K562 (cell line): ENCODE measurements around the gene FBXO27. TPM values are rescaled to one million over a fixed set of nuclear protein-coding genes. Genes with fewer than 3 reads are reported as not detected.

Source experiments
- ATAC-seq: fragments of 200-7000 bp; cut with Tn5 transposase; 3 replicates; pipeline ENCODE4 v1.9.1; 2020; ENCODE audit warnings: moderate library complexity
- BruUV-seq: library from RNA; stranded (reverse); fragments of 400-500 nt; replicated peaks from 2 replicates; lab custom pipeline; 2021; lab: Mats Ljungman, UMichigan
- CTCF ChIA-PET: fragments of 300-600 bp; formaldehyde crosslinking; extraction: SDS; loops from one replicate; lab custom pipeline; 2021; ENCODE audit warnings: low intra/inter-chr PET ratio; lab: Yijun Ruan, JAX
- POLR2A ChIA-PET: fragments of 300-600, 350-650 bp; sonication (Branson Sonifier 250); formaldehyde crosslinking; extraction: SDS; loops from one replicate; lab custom pipeline; 2021; ENCODE audit warnings: antibody characterized with exemption, inconsistent platforms; lab: Yijun Ruan, JAX
- DNase-seq, 4 experiments: peaks; one replicate each; pipeline versions ENCODE4 v3.0.0 to v3.0.0-alpha.2; 2011 to 2018; ENCODE audit warnings: low spot score in 3 of 4, mixed read lengths in 3 of 4; ENCODE audit errors: extremely low read depth in 1 of 4
- FAIRE-seq: peaks from 2 replicates; lab custom pipeline; 2011; peaks lifted over from hg19 to GRCh38; lab: Jason Lieb, UNC
- H2AFZ ChIP-seq: 2 replicates; pipeline ENCODE4 v1.6.0; 2011; ENCODE audit warnings: low read depth, low read length, control low read depth, inconsistent platforms
- H3K27ac ChIP-seq: fragments of 200-600 bp; 3 replicates; pipeline ENCODE4 v1.8.0; 2011; ENCODE audit warnings: low read depth, mild to moderate bottlenecking, control low read depth, inconsistent platforms, low read length, moderate library complexity, mixed read lengths; ENCODE audit errors: extremely low read depth
- H3K27me3 ChIP-seq, 2 experiments: fragments of 300-600 bp in 1 of 2; 2 replicates in 1 of 2; 3 replicates in 1 of 2; pipeline versions ENCODE4 v1.6.0 to v1.8.0; 2011; ENCODE audit warnings: inconsistent platforms in 2 of 2, low read length in 2 of 2, mild to moderate bottlenecking in 1 of 2, mixed read lengths in 1 of 2, moderate library complexity in 1 of 2; ENCODE audit not compliant: control insufficient read depth in 2 of 2, insufficient read depth in 2 of 2
- H3K36me3 ChIP-seq: fragments of 300-600 bp; 3 replicates; pipeline ENCODE4 v1.8.0; 2011; ENCODE audit warnings: mild to moderate bottlenecking, low read length, inconsistent platforms; ENCODE audit not compliant: control insufficient read depth, insufficient read depth
- H3K4me1 ChIP-seq, 2 experiments: fragments of 200-600 bp in 1 of 2; replicated peaks in 1 of 2; 2 replicates in 1 of 2; 3 replicates in 1 of 2; pipeline versions ENCODE4 v1.5.1 to v1.8.0; 2011; ENCODE audit warnings: inconsistent platforms in 2 of 2, low read length in 2 of 2, mild to moderate bottlenecking in 1 of 2, mixed read lengths in 1 of 2, moderate library complexity in 1 of 2; ENCODE audit not compliant: control insufficient read depth in 2 of 2, insufficient read depth in 2 of 2
- H3K4me2 ChIP-seq: 2 replicates; pipeline ENCODE4 v1.6.1; 2011; ENCODE audit warnings: low read length, control low read depth, inconsistent platforms, mixed read lengths; ENCODE audit not compliant: insufficient read depth
- H3K4me3 ChIP-seq: fragments of 200-600 bp; sonication (generic), shearing (Covaris generic); 2 replicates; pipeline ENCODE4 v1.5.1; 2016; ENCODE audit warnings: control low read depth, inconsistent platforms
- H3K79me2 ChIP-seq: fragments of 200-600 bp; 3 replicates; pipeline ENCODE4 v1.8.0; 2011; ENCODE audit warnings: low read length, inconsistent platforms; ENCODE audit not compliant: control insufficient read depth, insufficient read depth
- H3K9ac ChIP-seq, 2 experiments: 2 replicates each; pipeline versions ENCODE4 v1.6.0 to v1.6.1; 2011; ENCODE audit warnings: low read depth in 2 of 2, low read length in 2 of 2, control low read depth in 1 of 2, inconsistent platforms in 1 of 2, mild to moderate bottlenecking in 1 of 2, mixed read lengths in 1 of 2; ENCODE audit not compliant: insufficient read depth in 1 of 2
- H3K9me1 ChIP-seq: one replicate; pipeline ENCODE4 v1.6.0; 2011; ENCODE audit warnings: inconsistent platforms, mild to moderate bottlenecking, low read length, moderate library complexity; ENCODE audit not compliant: control insufficient read depth, insufficient read depth
- H3K9me3 ChIP-seq: replicated peaks from 2 replicates; pipeline ENCODE4 v1.5.1; 2011; ENCODE audit warnings: low read depth, low read length, inconsistent platforms; ENCODE audit not compliant: control insufficient read depth, insufficient read depth
- H4K20me1 ChIP-seq: replicated peaks from 2 replicates; pipeline ENCODE4 v1.6.1; 2011; ENCODE audit warnings: low read length, inconsistent platforms, mixed read lengths; ENCODE audit not compliant: control insufficient read depth, insufficient read depth
- ARID1B ChIP-seq: fragments of 450-650 bp; IDR thresholded peaks from 2 replicates; pipeline ENCODE4 v1.6.1; 2016; ENCODE audit warnings: antibody characterized with exemption, mild to moderate bottlenecking, inconsistent platforms
- FUS ChIP-seq: fragments of 200-400 bp; formaldehyde crosslinking; optimal IDR thresholded peaks from 2 replicates; pipeline ENCODE3; 2017; ENCODE audit warnings: low read depth, low read length
- POLR3A ChIP-seq: IDR thresholded peaks from 2 replicates; pipeline ENCODE4 v1.6.1; 2011; ENCODE audit warnings: borderline replicate concordance, mild to moderate bottlenecking, moderate library complexity; ENCODE audit not compliant: insufficient read length, insufficient read depth; ENCODE audit errors: extremely low read depth
- TAL1 ChIP-seq: fragments of 450-650 bp; IDR thresholded peaks from 2 replicates; pipeline ENCODE4 v1.6.1; 2016; ENCODE audit warnings: mild to moderate bottlenecking
- TBP ChIP-seq: optimal IDR thresholded peaks from 2 replicates; pipeline ENCODE3; 2011; ENCODE audit warnings: low read depth, low read length, improper control_type of control experiment
- TCF3 ChIP-seq: sonication (generic); formaldehyde crosslinking; IDR thresholded peaks from 2 replicates; pipeline ENCODE4 v1.4.0; 2020; ENCODE audit warnings: mild to moderate bottlenecking, missing genetic modification reagents
- YY1 ChIP-seq, 3 experiments: IDR thresholded peaks; 2 replicates each; pipeline ENCODE4 v1.6.1; 2011; ENCODE audit warnings: low read length in 2 of 3, mild to moderate bottlenecking in 2 of 3, moderate library complexity in 2 of 3, borderline replicate concordance in 1 of 3, control low read depth in 1 of 3, low read depth in 1 of 3; ENCODE audit not compliant: insufficient read depth in 3 of 3, insufficient replicate concordance in 2 of 3, control insufficient read depth in 1 of 3, insufficient read length in 1 of 3; ENCODE audit errors: extremely low read depth in 1 of 3
- WGBS: fragments of 100-300 bp; shearing (Covaris generic); methylation state at CpG from one replicate; pipeline ENCODE4 v1.1.6; 2016; ENCODE audit warnings: low coverage, mixed read lengths; ENCODE audit not compliant: insufficient coverage; ENCODE audit errors: missing lambda C conversion rate; 5-methylcytosine and 5-hydroxymethylcytosine counted together
- in situ Hi-C: fragments of 300-500 bp; cut with MboI; formaldehyde crosslinking; loops from 4 replicates; pipeline ENCODE4 v1.15.0; 2018; ENCODE audit warnings: inconsistent platforms, mixed read lengths
- intact Hi-C: fragments of 100-400 bp; cut with micrococcal nuclease; formaldehyde crosslinking; loops from 2 replicates; pipeline ENCODE4 v1.14.2; 2022
- polyA plus RNA-seq, 8 experiments: library from polyadenylated mRNA; depleted of rRNA in 4 of 8; stranded (reverse) in 5 of 8; unstranded in 3 of 8; fragments of >200 nt; fragmentation: Nextera tagmentation in 2 of 8; fragmentation: Illumina TruSeq in 1 of 8; extraction: Ambion mirVana in 2 of 8; extraction: Trizol in 1 of 8; gene quantifications; 2 replicates each; pipeline versions ENCODE4 v1.2.1 to v1.2.3, GENCODE V29; 2011 to 2014; ENCODE audit warnings: inconsistent platforms in 1 of 8, missing spikeins in 1 of 8
- total RNA-seq, 7 experiments: library from RNA; depleted of rRNA in 6 of 7; stranded (reverse); fragments of >200 nt in 6 of 7; fragmentation: Illumina TruSeq in 2 of 7; extraction: Trizol in 2 of 7; gene quantifications; 2 replicates each; pipeline versions ENCODE4 v1.2.1 to v1.2.3, GENCODE V29; 2011 to 2021; ENCODE audit warnings: low replicate concordance in 1 of 7

The FBXO27 gene
- total and polyA plus RNA-seq, 9 of the 15 experiments (the other 6 are each of a cell fraction or from before 2014, with no cell fraction given): 1.8 to 11.0 (median 6.3) TPM

DNA sequence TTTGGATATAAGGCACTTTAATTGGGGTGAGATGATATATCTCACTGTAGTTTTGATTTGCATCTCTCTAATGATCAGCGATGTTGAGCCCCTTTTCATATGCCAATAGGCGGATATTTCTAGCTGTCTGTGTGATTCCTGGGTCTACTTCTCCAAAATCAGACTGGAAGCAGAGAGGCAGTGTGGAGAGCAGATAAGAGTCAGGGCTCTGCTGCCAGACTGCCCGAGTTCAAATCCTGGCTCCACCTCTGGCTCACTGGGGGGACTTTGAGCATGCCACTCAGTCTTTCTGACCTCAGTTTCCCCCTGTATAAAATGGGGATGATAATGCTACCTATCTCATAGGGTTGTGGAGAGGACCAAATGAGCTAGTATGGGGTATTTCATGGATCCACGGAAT lies 27.8 kb upstream of the FBXO27 start:
- no peaks in the 10 kb centered on the region for H3K79me2 ChIP-seq
- FAIRE-seq: no peak
- no peak overlapping the region for H3K27ac ChIP-seq
- no peak for DNase-seq
- H3K4me2 ChIP-seq: no peak overlapping the region
- no peak overlapping the region for H3K4me3 ChIP-seq
- H3K9me1 ChIP-seq: no peaks in the 10 kb centered on the region
- intact Hi-C loops (no loop called here), in situ Hi-C loops (no loop called here)
- no peak for ATAC-seq
- ChIA-PET CTCF (no interaction called here), POLR2A (no interaction called here)
- no TSS peak for BruUV-seq
- H3K27me3 ChIP-seq: peaks cover 0 to 8% of the 10 kb centered on the region in 2 experiments; a peak in 2 of 5 replicates
- H3K4me1 ChIP-seq: peaks cover 0 to 6% of the 10 kb centered on the region in 2 experiments; a peak in 2 of 5 replicates
- no peak overlapping the region for H2AFZ ChIP-seq
- 3% methylated on average over 4 of the region's 4 CpGs for WGBS
- TF ChIP-seq POLR3A: peak; percentile 61
- no peak for TF ChIP-seq YY1 (IDR thresholded peaks at IDR 0.05; ENCODE audit: borderline replicate concordance in 1 of 3, control insufficient read depth in 1 of 3, extremely low read depth in 1 of 3, insufficient read depth in 3 of 3, insufficient read length in 1 of 3, insufficient replicate concordance in 2 of 3, low read depth in 1 of 3, low read length in 2 of 3)
- TF ChIP-seq ARID1B: 0 out of 2 replicates have a peak, but pooled peaks have one; percentile 17
- peak; percentile 22; the same call in 1 of the 2 replicates for TF ChIP-seq TCF3
- peak; percentile 92 for TF ChIP-seq TBP
- TF ChIP-seq TAL1: 0 out of 2 replicates have a peak, but pooled peaks have one; percentile 16
- TF ChIP-seq FUS: no peak
- no peaks in the 10 kb centered on the region for H4K20me1 ChIP-seq
- no peaks in the 10 kb centered on the region for H3K9me3 ChIP-seq
- H3K36me3 ChIP-seq: no peaks in the 10 kb centered on the region
- H3K9ac ChIP-seq: no peak overlapping the region
